ENCODE data around the gene COPS6.
A peak's percentile ranks its signal among the peaks of the same experiment; 100 is the strongest.

COPS6 gene

DNA sequence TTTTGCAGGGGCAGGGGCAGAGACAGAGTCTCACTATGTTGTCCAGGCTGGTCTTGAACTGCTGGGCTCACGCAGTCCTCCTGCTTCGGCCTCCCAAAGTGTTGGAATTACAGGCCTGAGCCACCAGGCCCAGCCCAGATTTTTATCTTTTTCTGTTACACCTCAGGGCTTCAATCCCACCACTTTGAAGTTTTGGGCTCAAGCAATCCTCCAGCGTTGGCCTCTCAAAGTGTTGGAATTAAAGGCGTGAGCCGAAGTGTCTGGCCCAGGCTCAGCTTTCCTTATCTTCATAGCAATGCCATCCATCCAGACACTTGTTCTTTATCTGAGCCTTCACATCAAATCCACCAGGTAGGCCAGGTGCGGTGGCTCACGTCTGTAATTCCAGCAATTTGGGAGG lies 26.3 kb downstream of the COPS6 start:
- no peak overlapping the region for H3K4ac ChIP-seq (ENCODE audit: low read depth in 1 of 2, low read length in 2 of 2)
- no peak overlapping the region for H3K14ac ChIP-seq (ENCODE audit: low read length in 2 of 2)
- H2AK5ac ChIP-seq (ENCODE audit: low read length, severe bottlenecking), result no peak overlapping the region
- no peak overlapping the region for H3K27ac ChIP-seq (ENCODE audit: low read length, poor library complexity, severe bottlenecking)
- no peaks in the 10 kb centered on the region for H3K9me3 ChIP-seq (ENCODE audit: control insufficient read depth, low read length)
- peaks cover 39 to 40% of the 10 kb centered on the region in 2 experiments for H3K36me3 ChIP-seq (ENCODE audit: control insufficient read depth in 1 of 2, insufficient read depth in 2 of 2, low read depth in 1 of 2, low read length in 2 of 2)
- peaks cover 22% of the 10 kb centered on the region for H3K79me1 ChIP-seq (replicated peaks; ENCODE audit: low read length, poor library complexity, severe bottlenecking)
- no peak overlapping the region for H3K23ac ChIP-seq (ENCODE audit: low read length in 2 of 2)
- no peak overlapping the region for H4K91ac ChIP-seq (ENCODE audit: low read length)
- H3K4me1 ChIP-seq (ENCODE audit: control insufficient read depth, insufficient read depth, low read depth, low read length), result peaks cover 4% of the 10 kb centered on the region
- no peaks in the 10 kb centered on the region for H3K27me3 ChIP-seq (ENCODE audit: control insufficient read depth in 1 of 2, insufficient read depth in 1 of 2, low read length in 2 of 2)
- H3K4me3 ChIP-seq (ENCODE audit: insufficient read depth in 1 of 2, low read depth in 1 of 2, low read length in 2 of 2), result no peak overlapping the region
- no peak overlapping the region for H3K18ac ChIP-seq (ENCODE audit: low read depth in 1 of 2, low read length in 2 of 2)
- no peak overlapping the region for H2BK120ac ChIP-seq (ENCODE audit: low read depth, low read length)
- no peak overlapping the region for H2BK5ac ChIP-seq (ENCODE audit: low read depth, low read length, poor library complexity, severe bottlenecking)
- no peak overlapping the region for H2BK15ac ChIP-seq (ENCODE audit: low read depth, poor library complexity, severe bottlenecking)
- H2AFZ ChIP-seq (ENCODE audit: low read depth, low read length), result no peak overlapping the region
- H2BK12ac ChIP-seq (ENCODE audit: low read length in 2 of 2), result no peak overlapping the region
- no peak overlapping the region for H3K9ac ChIP-seq (ENCODE audit: low read length)
- H3K4me2 ChIP-seq (ENCODE audit: low read length, poor library complexity, severe bottlenecking), result no peak overlapping the region
- WGBS, result 98% methylated on average over 7 of the region's 7 CpGs
- H4K8ac ChIP-seq (ENCODE audit: low read length), result no peak overlapping the region
- no peak for DNase-seq

DNA sequence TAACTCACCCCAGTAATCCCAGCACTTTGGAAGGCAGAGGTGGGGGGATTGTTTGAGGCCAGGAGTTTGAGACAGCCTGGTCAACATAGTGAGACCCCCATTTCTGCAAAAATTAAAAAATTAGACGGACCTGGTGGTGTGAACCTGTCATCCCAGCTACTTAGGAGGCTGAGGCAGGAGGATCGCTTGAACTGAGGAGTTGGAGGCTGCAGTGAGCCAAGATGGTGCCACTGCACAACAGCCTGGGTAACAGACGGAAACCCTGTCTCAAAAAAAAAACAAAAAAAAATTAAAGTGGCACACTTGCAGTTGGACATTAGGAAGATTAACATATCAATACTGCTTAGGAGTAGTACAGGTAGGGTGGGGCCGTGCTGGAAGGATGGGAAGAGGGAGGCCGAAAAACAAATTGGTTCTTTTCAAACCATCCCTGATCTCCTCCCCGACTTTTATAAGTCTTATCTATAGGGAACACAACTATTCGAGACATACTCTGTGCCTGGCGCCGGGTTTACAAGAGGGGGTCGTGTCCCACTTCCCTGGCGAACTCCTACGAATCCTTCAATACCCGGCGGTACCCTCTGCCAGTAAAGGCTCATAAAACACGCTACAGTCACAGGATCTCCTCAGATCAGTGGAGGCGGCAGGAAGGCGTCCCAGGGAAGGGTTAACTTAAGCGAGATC lies 29.8 kb downstream of the COPS6 start:
- Histone ChIP-seq H3K4me3 (ENCODE audit: insufficient read depth in 1 of 2, low read depth in 1 of 2, low read length in 2 of 2) (peak overlapping the region; percentile 75 to 97), H3K4me1 (ENCODE audit: control insufficient read depth, insufficient read depth, low read depth, low read length) (peaks cover 11% of the 10 kb centered on the region), H2AFZ (ENCODE audit: low read depth, low read length) (peak overlapping the region; percentile 6), H3K79me1 (replicated peaks; ENCODE audit: low read length, poor library complexity, severe bottlenecking) (peaks cover 34% of the 10 kb centered on the region), H3K4me2 (ENCODE audit: low read length, poor library complexity, severe bottlenecking) (peak overlapping the region; percentile 81), H2BK5ac (ENCODE audit: low read depth, low read length, poor library complexity, severe bottlenecking) (no peak overlapping the region), H3K9me3 (ENCODE audit: control insufficient read depth, low read length) (no peaks in the 10 kb centered on the region), H3K9ac (ENCODE audit: low read length) (peak overlapping the region; percentile 94), H4K8ac (ENCODE audit: low read length) (no peak overlapping the region), H2BK12ac (ENCODE audit: low read length in 2 of 2) (peak overlapping the region in 1 of 2 experiments; percentile 66), H2BK15ac (ENCODE audit: low read depth, poor library complexity, severe bottlenecking) (peak overlapping the region; percentile 96), H4K91ac (ENCODE audit: low read length) (peak overlapping the region; percentile 2), H3K27ac (ENCODE audit: low read length, poor library complexity, severe bottlenecking) (peak overlapping the region; percentile 23), H3K18ac (ENCODE audit: low read depth in 1 of 2, low read length in 2 of 2) (peak overlapping the region; percentile 52 to 94), H3K27me3 (ENCODE audit: control insufficient read depth in 1 of 2, insufficient read depth in 1 of 2, low read length in 2 of 2) (no peaks in the 10 kb centered on the region), H3K36me3 (ENCODE audit: control insufficient read depth in 1 of 2, insufficient read depth in 2 of 2, low read depth in 1 of 2, low read length in 2 of 2) (peaks cover 17 to 22% of the 10 kb centered on the region in 2 experiments), H3K4ac (ENCODE audit: low read depth in 1 of 2, low read length in 2 of 2) (peak overlapping the region in 1 of 2 experiments; percentile 65), H3K14ac (ENCODE audit: low read length in 2 of 2) (no peak overlapping the region), H2BK120ac (ENCODE audit: low read depth, low read length) (no peak overlapping the region), H2AK5ac (ENCODE audit: low read length, severe bottlenecking) (peak overlapping the region; percentile 24), H3K23ac (ENCODE audit: low read length in 2 of 2) (no peak overlapping the region)
- no peak for DNase-seq
- 15% methylated on average over 16 of the region's 18 CpGs for WGBS

DNA sequence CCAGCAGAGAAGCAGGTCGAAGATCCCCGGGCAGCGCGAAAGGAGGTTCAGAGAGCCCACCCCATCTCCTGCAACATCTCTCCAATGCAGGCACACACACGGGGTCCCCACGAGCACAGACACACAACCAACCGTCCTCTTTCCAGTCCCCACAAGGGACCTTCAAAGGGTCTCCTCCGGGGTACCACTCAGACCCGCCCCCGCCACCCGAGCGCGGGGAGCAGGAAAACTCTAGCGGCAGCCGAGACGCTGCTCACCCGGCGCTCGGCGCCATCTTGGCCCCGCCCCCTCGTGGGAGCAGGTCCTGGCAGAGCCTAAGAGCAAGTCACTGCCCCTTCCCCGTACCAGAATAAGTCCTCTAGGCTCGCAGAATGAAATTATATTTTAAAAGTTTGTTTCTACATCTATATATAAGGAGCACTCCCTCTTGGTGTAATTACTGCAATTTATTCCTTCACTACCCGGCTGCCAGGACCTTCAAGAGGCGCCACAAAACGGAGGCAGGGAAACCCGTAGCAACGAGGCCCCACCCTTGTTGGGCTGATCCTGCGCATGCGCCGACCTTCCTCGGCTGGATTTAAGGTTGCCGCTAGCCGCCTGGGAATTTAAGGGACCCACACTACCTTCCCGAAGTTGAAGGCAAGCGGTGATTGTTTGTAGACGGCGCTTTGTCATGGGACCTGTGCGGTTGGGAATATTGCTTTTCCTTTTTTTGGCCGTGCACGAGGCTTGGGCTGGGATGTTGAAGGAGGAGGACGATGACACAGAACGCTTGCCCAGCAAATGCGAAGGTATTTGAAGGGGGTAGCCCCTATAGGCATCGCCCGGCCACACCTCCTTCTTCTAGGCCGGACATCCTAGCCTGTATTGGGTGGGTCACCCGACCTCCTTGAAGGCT lies 30.6 kb downstream of the COPS6 start, which contains the start of the genes CNPY4 and TAF6:
Gene CNPY4, plus strand, starts transcription at position 563 of the 898 bp plus-strand sequence. Its CDS starts 111 bp downstream, at position 674.
Gene TAF6, minus strand, starts transcription at position 287 of the 898 bp plus-strand sequence. CDS start 5,149 bp downstream, outside the sequence.
- Histone ChIP-seq H4K8ac (ENCODE audit: low read length) (peak within 1 kb of the TSS; percentile 84), H3K36me3 (ENCODE audit: control insufficient read depth in 1 of 2, insufficient read depth in 2 of 2, low read depth in 1 of 2, low read length in 2 of 2) (peaks cover 17% of the 10 kb centered on the region in 2 experiments), H3K27ac (ENCODE audit: low read length, poor library complexity, severe bottlenecking) (peak within 1 kb of the TSS; percentile 53), H3K18ac (ENCODE audit: low read depth in 1 of 2, low read length in 2 of 2) (peak within 1 kb of the TSS; percentile 80 to 94), H2BK120ac (ENCODE audit: low read depth, low read length) (no peak within 1 kb of the TSS), H4K91ac (ENCODE audit: low read length) (peak within 1 kb of the TSS; percentile 64), H3K9me3 (ENCODE audit: control insufficient read depth, low read length) (no peaks in the 10 kb centered on the region), H3K23ac (ENCODE audit: low read length in 2 of 2) (no peak within 1 kb of the TSS), H3K4me2 (ENCODE audit: low read length, poor library complexity, severe bottlenecking) (peak within 1 kb of the TSS; percentile 82), H3K14ac (ENCODE audit: low read length in 2 of 2) (no peak within 1 kb of the TSS), H3K4me3 (ENCODE audit: insufficient read depth in 1 of 2, low read depth in 1 of 2, low read length in 2 of 2) (peak within 1 kb of the TSS; percentile 75 to 97), H3K9ac (ENCODE audit: low read length) (peak within 1 kb of the TSS; percentile 94), H2BK5ac (ENCODE audit: low read depth, low read length, poor library complexity, severe bottlenecking) (no peak within 1 kb of the TSS), H3K79me1 (replicated peaks; ENCODE audit: low read length, poor library complexity, severe bottlenecking) (peaks cover 30% of the 10 kb centered on the region), H3K27me3 (ENCODE audit: control insufficient read depth in 1 of 2, insufficient read depth in 1 of 2, low read length in 2 of 2) (no peaks in the 10 kb centered on the region), H2BK15ac (ENCODE audit: low read depth, poor library complexity, severe bottlenecking) (peak within 1 kb of the TSS; percentile 96), H3K4ac (ENCODE audit: low read depth in 1 of 2, low read length in 2 of 2) (peak within 1 kb of the TSS; percentile 65 to 87), H2AFZ (ENCODE audit: low read depth, low read length) (peak within 1 kb of the TSS; percentile 6), H2AK5ac (ENCODE audit: low read length, severe bottlenecking) (peak within 1 kb of the TSS; percentile 24), H2BK12ac (ENCODE audit: low read length in 2 of 2) (peak within 1 kb of the TSS; percentile 56 to 75), H3K4me1 (ENCODE audit: control insufficient read depth, insufficient read depth, low read depth, low read length) (peaks cover 11% of the 10 kb centered on the region)
- WGBS, result under 1% methylated on average over 41 of the region's 49 CpGs
- DNase-seq, result peak; percentile 96
